ENCODE measurements around the gene TACR2. TPM values are rescaled to one million over a fixed set of nuclear protein-coding genes. Genes with fewer than 3 reads are reported as not detected.

Gene TACR2
- total RNA-seq, 2 experiments from 2014 or later: not detected

DNA sequence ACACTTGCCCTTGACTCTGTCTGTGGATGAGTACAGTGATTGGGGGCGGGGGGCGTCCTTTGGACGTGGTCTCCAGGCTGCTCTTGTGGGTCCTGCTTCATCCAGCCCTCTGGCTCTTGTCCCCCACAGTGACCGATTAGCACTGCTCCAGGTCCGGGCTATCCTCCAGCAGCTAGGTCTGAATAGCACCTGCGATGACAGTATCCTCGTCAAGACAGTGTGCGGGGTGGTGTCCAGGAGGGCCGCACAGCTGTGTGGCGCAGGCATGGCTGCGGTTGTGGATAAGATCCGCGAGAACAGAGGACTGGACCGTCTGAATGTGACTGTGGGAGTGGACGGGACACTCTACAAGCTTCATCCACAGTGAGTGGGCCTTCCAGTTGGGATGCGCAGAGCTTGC lies 18.3 kb downstream of the TACR2 start:
- H3K36me3 Mint-ChIP-seq: peaks cover 22% of the 10 kb centered on the region
- H3K4me3 Mint-ChIP-seq: no peak overlapping the region
- no peaks in the 10 kb centered on the region for H3K27me3 Mint-ChIP-seq
- POLR2A ChIA-PET: no interaction called here
- no peak overlapping the region for H3K27ac Mint-ChIP-seq
- no peaks in the 10 kb centered on the region for H3K9me3 Mint-ChIP-seq
- no peaks in the 10 kb centered on the region for H3K4me1 Mint-ChIP-seq
- DNase-seq: no peak
- no peak for ATAC-seq (ENCODE audit: low read depth)

DNA sequence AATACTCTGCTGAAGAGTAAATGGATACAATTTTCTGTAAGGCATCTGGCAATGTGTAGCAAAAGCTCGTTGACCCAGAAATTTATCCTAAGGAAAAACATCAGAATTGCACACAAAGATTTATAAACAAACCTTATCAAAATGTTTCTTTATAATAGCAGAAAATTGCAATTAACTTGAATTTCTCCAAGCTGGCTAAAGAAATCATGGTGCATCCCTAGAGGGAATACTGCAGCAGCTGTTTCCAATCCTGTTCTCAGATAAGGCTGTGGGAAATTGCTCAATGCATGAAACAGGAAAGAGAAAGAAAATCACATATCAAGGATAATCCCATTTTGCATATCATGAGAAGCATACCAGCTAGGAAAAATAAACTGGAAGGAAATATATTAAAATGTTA lies 18.7 kb downstream of the TACR2 start:
- Mint-ChIP-seq H3K36me3 (peaks cover 22% of the 10 kb centered on the region), H3K4me1 (no peaks in the 10 kb centered on the region)

DNA sequence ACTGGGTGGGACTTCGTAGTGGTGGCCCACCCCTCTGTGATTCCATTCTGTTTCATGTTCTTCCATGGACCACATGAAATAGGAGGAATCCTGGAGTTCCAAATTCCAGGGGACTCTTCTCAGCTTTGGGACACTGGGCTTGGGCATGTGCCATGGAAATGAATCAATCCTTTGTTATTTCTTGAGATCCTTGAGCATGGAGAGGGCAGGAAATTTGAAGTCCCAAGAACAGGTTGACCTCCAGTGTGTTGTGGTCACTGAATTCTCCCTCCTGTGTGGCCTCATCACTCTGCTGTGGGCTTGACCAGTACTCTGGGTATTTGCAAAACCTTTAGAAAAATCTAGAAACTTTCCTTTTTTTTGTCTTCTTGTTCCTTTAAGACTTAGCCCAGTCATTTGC lies 22.7 kb downstream of the TACR2 start:
- H3K4me1 Mint-ChIP-seq: peaks cover 24% of the 10 kb centered on the region
- POLR2A ChIA-PET: interaction anchor here (0.6 kb wide), 1 partner anchor 35 kb away, joined by 5 read pairs; no protein-coding TSS in a partner anchor
- H3K36me3 Mint-ChIP-seq: peaks cover 15% of the 10 kb centered on the region
- H3K27ac Mint-ChIP-seq: no peak overlapping the region
- H3K27me3 Mint-ChIP-seq: no peaks in the 10 kb centered on the region
- no peak overlapping the region for H3K4me3 Mint-ChIP-seq
- DNase-seq: no peak
- H3K9me3 Mint-ChIP-seq: no peaks in the 10 kb centered on the region
- no peak for ATAC-seq (ENCODE audit: low read depth)

More for the DNA sequence above, 18.7 kb downstream of the TACR2 start:
- H3K9me3 Mint-ChIP-seq: no peaks in the 10 kb centered on the region
- no peak overlapping the region for H3K27ac Mint-ChIP-seq
- POLR2A ChIA-PET: no interaction called here
- ATAC-seq (ENCODE audit: low read depth) (no peak), DNase-seq (no peak)
- H3K27me3 Mint-ChIP-seq: no peaks in the 10 kb centered on the region
- no peak overlapping the region for H3K4me3 Mint-ChIP-seq

DNA sequence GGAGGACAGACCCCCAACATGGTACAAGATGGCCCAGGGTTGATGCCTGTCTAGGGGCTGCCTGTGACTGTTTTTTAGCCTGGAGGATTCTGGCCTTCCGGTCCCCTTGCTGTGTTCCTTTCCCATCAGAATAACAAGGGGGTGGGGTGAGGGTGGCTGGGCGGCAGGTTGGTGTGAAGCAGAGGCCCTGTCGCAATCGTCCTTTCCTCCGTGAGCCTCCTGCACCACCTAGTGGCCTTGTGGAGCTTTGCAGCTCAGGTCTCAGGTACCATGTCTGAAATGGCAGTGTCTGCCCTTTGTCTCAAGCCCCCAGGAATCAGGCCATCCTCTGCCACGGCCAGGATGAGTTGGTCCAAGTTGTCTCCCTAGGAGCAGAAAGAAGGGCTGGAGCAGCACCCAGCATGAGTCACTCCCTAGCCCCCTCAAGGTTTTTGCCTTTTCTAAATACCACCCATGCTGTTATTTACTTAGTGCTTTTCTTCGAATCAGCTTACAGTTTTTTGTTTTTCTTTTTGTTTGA lies 24.2 kb downstream of the TACR2 start:
- H3K9me3 Mint-ChIP-seq: no peaks in the 10 kb centered on the region
- H3K4me1 Mint-ChIP-seq: peaks cover 27% of the 10 kb centered on the region
- no peaks in the 10 kb centered on the region for H3K27me3 Mint-ChIP-seq
- DNase-seq (peak; percentile 78), ATAC-seq (ENCODE audit: low read depth) (peak; percentile 91)
- POLR2A ChIA-PET: interaction anchor here (1.0 to 1.2 kb wide), 4 partner anchors 11 to 268 kb away, joined by 3 to 5 read pairs (median 4); no protein-coding TSS in a partner anchor
- no peak overlapping the region for H3K4me3 Mint-ChIP-seq
- peaks cover 23% of the 10 kb centered on the region for H3K36me3 Mint-ChIP-seq
- peak overlapping the region; percentile 68 for H3K27ac Mint-ChIP-seq

DNA sequence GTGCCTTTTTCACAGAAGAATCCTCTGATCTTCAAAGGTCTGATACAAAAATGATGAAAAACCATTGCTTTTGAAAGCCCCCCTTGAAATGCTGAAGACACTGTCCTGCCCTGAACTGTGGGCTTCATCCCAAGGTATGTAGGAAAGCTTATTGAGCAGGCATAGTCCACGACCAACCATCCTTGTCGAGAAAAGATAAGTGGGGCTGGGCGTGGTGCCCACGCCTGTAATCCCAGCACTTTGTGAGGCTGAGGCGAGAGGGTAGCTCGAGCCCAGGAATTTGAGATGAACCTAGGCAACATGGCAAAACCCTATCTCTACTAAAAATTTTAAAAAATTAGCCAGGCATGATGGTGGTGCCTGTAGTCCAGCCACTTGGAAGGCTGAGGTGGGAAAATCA lies 25.6 kb downstream of the TACR2 start:
- H3K9me3 Mint-ChIP-seq: no peaks in the 10 kb centered on the region
- no peak overlapping the region for H3K4me3 Mint-ChIP-seq
- H3K27me3 Mint-ChIP-seq: no peaks in the 10 kb centered on the region
- POLR2A ChIA-PET: interaction anchor here (0.5 to 1.4 kb wide), 3 partner anchors 68 to 162 kb away, joined by 3 to 7 read pairs (median 4); no protein-coding TSS in a partner anchor
- DNase-seq (no peak), ATAC-seq (ENCODE audit: low read depth) (no peak)
- H3K27ac Mint-ChIP-seq: no peak overlapping the region
- H3K36me3 Mint-ChIP-seq: peaks cover 28% of the 10 kb centered on the region
- H3K4me1 Mint-ChIP-seq: peaks cover 27% of the 10 kb centered on the region

DNA sequence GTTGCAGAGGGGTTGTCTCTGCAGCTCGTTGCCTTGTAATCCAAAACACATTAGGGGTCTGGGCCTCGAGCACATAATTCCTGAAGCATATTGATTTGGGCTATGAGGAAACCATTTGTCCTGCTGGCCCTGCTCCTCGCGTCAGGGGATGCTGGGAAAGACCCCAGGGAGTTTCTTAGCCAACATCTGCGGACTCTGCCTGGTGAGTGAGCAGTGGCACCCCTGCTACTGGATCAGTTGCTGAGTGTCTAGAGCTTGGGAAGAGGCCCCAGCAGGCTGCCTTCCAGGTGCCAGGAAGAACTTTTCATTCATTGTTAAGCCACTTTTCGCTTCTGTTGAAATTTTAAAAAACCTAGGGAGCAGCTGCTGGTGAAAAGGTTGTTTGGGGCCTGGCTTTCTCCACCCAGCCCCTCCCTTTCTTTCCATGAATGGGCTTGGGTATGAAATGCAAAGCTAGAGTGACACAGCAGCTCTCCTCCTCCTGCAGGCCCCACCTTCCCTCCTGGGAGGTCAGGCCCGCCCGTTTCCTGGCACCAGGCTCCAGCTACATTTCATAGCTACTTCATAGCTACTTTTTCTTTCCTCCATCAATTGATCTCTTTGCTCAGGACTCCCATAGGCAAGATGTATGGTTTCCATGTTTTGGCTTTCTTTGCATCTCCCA lies 26.8 kb downstream of the TACR2 start:
- POLR2A ChIA-PET: interaction anchor here (0.8 to 1.4 kb wide), 3 partner anchors 71 to 161 kb away, joined by 3 to 4 read pairs (median 3); no protein-coding TSS in a partner anchor
- peaks cover 35% of the 10 kb centered on the region for H3K36me3 Mint-ChIP-seq
- H3K4me3 Mint-ChIP-seq: no peak overlapping the region
- H3K27ac Mint-ChIP-seq: peak overlapping the region; percentile 72
- H3K9me3 Mint-ChIP-seq: no peaks in the 10 kb centered on the region
- DNase-seq: no peak
- no peaks in the 10 kb centered on the region for H3K27me3 Mint-ChIP-seq
- peak; percentile 37 for ATAC-seq (ENCODE audit: low read depth)
- peaks cover 27% of the 10 kb centered on the region for H3K4me1 Mint-ChIP-seq

DNA sequence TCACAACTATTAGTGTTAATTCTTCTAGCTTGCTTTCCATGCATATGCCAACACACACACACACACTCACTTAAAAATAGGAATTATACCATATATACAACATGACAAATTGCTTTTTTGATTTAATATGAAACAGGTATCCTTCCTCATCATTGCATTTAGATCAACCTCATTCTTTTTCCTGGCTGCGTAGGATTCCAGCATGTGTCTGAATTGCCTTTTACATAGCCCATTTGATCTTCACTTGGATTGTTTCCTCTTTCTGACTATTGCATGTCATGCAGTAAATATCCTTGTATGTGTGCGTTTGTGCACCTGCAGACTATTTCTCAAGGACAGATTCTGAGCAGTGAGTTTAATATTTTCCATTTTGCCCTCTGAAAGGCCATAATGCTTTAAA lies 28.2 kb downstream of the TACR2 start:
- Mint-ChIP-seq H3K4me3 (no peak overlapping the region), H3K9me3 (no peaks in the 10 kb centered on the region), H3K4me1 (peaks cover 30% of the 10 kb centered on the region), H3K27me3 (no peaks in the 10 kb centered on the region), H3K27ac (no peak overlapping the region), H3K36me3 (peaks cover 45% of the 10 kb centered on the region)
- ATAC-seq (ENCODE audit: low read depth): no peak
- POLR2A ChIA-PET: no interaction called here
- no peak for DNase-seq

DNA sequence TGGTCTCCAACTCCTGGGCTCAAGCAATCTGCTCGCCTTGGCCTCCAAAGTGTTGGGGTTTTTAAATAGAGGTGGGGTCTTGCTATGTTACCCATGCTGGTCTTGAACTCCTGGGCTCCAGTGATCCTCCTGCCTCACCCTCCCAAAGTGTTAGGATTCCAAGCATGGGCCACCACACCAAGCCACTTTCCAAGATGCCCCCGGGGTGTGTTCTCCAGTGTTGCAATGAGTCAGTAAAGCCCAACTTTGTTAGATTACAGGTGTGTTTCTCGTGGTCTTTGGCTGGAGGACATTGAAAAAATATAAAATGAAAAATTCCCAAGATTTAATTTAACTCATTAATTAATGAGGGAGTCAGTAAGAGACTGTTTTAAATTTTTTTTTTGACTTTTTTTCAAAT lies 29.2 kb downstream of the TACR2 start:
- POLR2A ChIA-PET: no interaction called here
- no peak overlapping the region for H3K27ac Mint-ChIP-seq
- DNase-seq: no peak
- H3K4me3 Mint-ChIP-seq: no peak overlapping the region
- H3K27me3 Mint-ChIP-seq: no peaks in the 10 kb centered on the region
- ATAC-seq (ENCODE audit: low read depth): no peak
- H3K9me3 Mint-ChIP-seq: no peaks in the 10 kb centered on the region
- H3K36me3 Mint-ChIP-seq: peaks cover 49% of the 10 kb centered on the region
- peaks cover 30% of the 10 kb centered on the region for H3K4me1 Mint-ChIP-seq

DNA sequence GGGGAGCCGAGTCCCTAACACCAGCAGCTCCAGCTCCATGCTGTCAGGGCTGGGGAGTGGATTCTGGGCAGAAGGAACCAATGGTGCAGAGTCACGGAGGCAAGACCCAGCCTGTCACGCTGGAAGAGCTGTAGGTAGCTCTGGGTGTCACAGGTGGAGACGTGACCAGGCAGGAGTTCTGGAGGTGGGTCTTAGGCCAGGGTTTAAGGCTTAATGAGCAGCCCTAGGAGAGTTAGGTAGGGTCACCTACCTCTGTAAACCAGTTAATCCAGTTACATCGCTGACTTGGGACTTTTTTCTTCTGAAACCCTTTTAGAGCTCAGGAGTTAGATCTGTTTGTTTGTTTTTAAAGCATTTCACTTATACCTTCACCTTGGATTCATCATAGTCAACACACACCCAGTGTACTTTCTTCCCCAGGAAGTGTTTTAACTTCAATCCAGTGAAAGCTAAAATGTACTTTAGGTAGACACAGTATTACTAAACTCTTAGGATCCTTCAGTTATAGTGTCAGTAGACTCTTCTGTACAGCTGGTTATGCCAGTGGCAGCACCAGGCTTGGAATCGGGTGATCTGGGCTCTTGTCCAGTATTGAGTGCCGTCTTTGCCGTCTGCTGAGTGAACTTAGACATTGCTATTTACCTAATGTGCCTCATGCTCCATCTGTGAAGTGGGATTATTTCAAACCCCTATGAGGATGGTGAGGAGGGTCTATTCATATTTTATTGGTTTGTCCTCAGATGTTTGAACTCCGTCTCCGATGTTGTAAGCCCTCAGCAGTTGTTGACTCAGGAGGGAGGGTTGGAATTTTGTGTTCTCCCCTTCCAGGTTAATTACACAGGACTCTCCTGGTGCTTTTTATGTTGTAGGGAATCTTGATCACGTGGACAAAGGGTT lies 31.0 kb downstream of the TACR2 start:
- Mint-ChIP-seq H3K9me3 (no peaks in the 10 kb centered on the region), H3K27ac (no peak overlapping the region), H3K27me3 (no peaks in the 10 kb centered on the region), H3K36me3 (peaks cover 48% of the 10 kb centered on the region), H3K4me1 (peaks cover 21% of the 10 kb centered on the region), H3K4me3 (no peak overlapping the region)
- no peak for ATAC-seq (ENCODE audit: low read depth)
- POLR2A ChIA-PET: no interaction called here
- no peak for DNase-seq

DNA sequence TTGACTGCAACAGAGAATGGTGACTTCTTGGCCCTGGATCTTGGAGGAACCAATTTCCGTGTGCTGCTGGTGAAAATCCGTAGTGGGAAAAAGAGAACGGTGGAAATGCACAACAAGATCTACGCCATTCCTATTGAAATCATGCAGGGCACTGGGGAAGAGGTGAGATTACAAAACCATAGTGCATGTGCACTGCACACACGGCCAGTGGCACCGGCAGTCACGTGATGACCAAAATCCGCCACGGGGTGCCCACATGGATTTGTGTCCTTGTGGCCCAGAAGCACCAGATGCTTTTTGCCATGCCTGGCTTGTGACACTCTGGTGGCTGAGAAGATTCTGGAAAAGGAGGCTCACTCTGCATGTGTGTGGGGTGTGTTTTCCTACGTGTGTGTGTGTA lies 32.4 kb downstream of the TACR2 start:
- Mint-ChIP-seq H3K27me3 (no peaks in the 10 kb centered on the region), H3K4me1 (peaks cover 8% of the 10 kb centered on the region), H3K9me3 (no peaks in the 10 kb centered on the region), H3K36me3 (peaks cover 51% of the 10 kb centered on the region), H3K4me3 (no peak overlapping the region), H3K27ac (peak overlapping the region; percentile 58)
- no peak for ATAC-seq (ENCODE audit: low read depth)
- no peak for DNase-seq
- POLR2A ChIA-PET: no interaction called here

DNA sequence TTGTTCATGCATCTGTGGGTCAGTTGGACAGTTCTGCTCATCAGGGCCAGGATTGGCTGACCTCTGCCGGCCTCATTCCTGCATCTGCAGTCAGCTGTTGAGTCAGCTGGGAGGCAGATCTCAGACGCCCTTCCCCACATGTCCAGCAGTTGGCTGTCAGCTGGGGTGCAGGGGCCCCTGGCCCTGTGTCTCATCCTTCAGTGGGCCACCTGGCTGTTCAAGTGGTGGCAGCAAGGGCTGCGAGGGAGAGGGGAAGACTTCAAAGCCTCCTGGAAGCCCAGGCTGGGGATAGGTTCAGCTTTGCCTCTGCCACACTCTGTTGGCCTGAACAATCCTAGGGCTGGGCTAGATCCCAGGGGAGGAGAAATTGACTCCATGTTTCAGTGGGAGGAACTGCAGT lies 33.2 kb downstream of the TACR2 start:
- POLR2A ChIA-PET: no interaction called here

DNA sequence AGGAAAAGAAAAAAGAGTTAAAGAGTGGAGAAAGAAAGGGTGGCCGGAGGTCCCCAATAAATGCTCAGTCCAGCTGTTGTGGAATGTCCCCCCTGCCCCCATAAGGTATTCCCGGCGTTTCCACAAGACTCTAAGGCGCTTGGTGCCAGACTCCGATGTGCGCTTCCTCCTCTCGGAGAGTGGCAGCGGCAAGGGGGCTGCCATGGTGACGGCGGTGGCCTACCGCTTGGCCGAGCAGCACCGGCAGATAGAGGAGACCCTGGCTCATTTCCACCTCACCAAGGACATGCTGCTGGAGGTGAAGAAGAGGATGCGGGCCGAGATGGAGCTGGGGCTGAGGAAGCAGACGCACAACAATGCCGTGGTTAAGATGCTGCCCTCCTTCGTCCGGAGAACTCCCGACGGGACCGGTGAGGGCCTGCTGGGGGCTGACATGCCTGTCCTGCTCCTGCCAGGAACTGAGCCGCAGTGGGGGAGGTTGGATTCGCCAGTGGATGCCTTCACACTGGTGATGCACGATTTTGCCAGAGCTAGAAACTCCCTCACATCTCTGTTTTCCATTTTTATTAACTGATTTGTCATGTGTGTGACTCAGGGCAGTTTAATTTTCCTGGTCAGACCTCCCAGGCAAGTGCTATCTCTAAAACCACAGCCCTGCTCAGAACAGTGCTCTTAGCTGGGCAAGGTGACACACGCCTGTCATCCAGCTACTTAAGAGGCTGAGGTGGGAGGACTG lies 34.2 kb downstream of the TACR2 start:
- peaks cover 5% of the 10 kb centered on the region for H3K4me1 Mint-ChIP-seq
- peak overlapping the region; percentile 58 for H3K27ac Mint-ChIP-seq
- H3K27me3 Mint-ChIP-seq: no peaks in the 10 kb centered on the region
- peaks cover 44% of the 10 kb centered on the region for H3K36me3 Mint-ChIP-seq
- no peak overlapping the region for H3K4me3 Mint-ChIP-seq
- POLR2A ChIA-PET: no interaction called here
- DNase-seq (no peak), ATAC-seq (ENCODE audit: low read depth) (no peak)
- no peaks in the 10 kb centered on the region for H3K9me3 Mint-ChIP-seq

More for the DNA sequence above, 33.2 kb downstream of the TACR2 start:
- ATAC-seq (ENCODE audit: low read depth) (no peak), DNase-seq (no peak)
- Mint-ChIP-seq H3K27ac (peak overlapping the region; percentile 16), H3K27me3 (no peaks in the 10 kb centered on the region), H3K36me3 (peaks cover 48% of the 10 kb centered on the region), H3K4me3 (no peak overlapping the region), H3K9me3 (no peaks in the 10 kb centered on the region), H3K4me1 (peaks cover 4% of the 10 kb centered on the region)

DNA sequence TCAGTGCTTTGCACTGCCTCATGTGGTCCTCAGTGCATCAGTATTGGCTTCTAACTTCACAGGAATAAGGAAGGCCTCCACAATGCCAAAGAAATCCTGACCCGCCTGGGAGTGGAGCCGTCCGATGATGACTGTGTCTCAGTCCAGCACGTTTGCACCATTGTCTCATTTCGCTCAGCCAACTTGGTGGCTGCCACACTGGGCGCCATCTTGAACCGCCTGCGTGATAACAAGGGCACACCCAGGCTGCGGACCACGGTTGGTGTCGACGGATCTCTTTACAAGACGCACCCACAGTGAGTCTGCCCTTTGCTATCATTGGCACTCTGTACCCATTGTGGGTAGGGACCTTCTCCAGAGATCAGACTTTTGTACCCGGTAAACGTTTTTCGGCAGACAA lies 36.9 kb downstream of the TACR2 start:
- H3K27me3 Mint-ChIP-seq: no peaks in the 10 kb centered on the region
- DNase-seq: no peak
- peaks cover 6% of the 10 kb centered on the region for H3K4me1 Mint-ChIP-seq
- peaks cover 38% of the 10 kb centered on the region for H3K36me3 Mint-ChIP-seq
- H3K27ac Mint-ChIP-seq: no peak overlapping the region
- no peak overlapping the region for H3K4me3 Mint-ChIP-seq
- H3K9me3 Mint-ChIP-seq: no peaks in the 10 kb centered on the region
- ATAC-seq (ENCODE audit: low read depth): no peak
- POLR2A ChIA-PET: no interaction called here

All from activated naive CD8-positive, alpha-beta T cell treated with anti-CD3 and anti-CD28 coated beads, Interleukin-2, amount 10 ng/mL, durations not matched to agents 7 days and 5 days (primary cell).